Measurements from ENCODE around the gene MYO1D.
"Not testable (repeated sequence)": the region's sequence is repeated elsewhere in the genome, so short reads cannot be mapped to it uniquely, and the experiment has no call there.

The MYO1D gene

DNA sequence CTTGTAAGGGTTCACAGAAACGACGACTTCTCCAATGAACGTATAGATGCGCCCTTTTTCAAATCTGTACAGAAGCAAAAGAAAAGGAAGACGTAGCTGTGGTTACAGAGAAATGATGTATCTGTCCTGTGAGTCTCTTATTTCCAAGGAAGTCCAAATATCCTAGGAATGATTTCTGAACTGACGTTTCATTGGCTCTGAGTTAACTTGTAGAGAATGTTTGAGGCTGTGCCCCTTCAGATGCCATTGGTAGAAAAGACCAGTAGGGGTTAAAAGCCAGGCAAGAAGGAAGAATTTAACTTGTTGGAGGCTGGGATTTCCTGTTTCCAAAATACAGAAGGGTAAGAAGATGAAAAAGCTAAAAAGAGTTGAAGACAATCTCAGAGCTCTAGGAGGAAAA is 96.2 kb downstream of the MYO1D start:
- no peak for DNase-seq (ENCODE audit: low read depth in 1 of 2, low spot score in 1 of 2)

DNA sequence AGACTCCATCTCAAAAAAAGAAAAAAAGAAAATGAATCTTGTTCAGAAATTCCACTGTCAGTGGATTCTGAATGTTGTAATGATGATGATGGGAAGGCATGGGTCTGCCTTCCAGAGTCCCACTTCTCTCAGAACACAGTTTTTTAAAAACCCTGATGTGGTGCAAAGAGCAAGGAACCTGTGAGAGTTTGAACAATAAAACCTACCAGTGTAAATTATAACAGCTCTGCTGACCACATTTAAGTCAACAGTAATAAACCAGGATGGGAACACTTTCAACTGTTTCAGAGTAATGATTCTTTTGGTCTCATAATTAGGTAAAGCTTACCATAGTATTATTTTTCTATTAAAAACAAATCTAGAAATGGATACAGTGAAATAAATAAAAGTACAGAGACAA is 99.0 kb downstream of the MYO1D start:
- DNase-seq (ENCODE audit: low read depth in 1 of 2, low spot score in 1 of 2) = no peak

GRCh38 chr17:32777436-32777835 is 99.5 kb downstream of the MYO1D start:
- DNase-seq (ENCODE audit: low read depth in 1 of 2, low spot score in 1 of 2) = no peak

GRCh38 chr17:32774695-32775084 is 102.2 kb downstream of the MYO1D start:
- DNase-seq (ENCODE audit: low read depth in 1 of 2, low spot score in 1 of 2) = no peak

DNA sequence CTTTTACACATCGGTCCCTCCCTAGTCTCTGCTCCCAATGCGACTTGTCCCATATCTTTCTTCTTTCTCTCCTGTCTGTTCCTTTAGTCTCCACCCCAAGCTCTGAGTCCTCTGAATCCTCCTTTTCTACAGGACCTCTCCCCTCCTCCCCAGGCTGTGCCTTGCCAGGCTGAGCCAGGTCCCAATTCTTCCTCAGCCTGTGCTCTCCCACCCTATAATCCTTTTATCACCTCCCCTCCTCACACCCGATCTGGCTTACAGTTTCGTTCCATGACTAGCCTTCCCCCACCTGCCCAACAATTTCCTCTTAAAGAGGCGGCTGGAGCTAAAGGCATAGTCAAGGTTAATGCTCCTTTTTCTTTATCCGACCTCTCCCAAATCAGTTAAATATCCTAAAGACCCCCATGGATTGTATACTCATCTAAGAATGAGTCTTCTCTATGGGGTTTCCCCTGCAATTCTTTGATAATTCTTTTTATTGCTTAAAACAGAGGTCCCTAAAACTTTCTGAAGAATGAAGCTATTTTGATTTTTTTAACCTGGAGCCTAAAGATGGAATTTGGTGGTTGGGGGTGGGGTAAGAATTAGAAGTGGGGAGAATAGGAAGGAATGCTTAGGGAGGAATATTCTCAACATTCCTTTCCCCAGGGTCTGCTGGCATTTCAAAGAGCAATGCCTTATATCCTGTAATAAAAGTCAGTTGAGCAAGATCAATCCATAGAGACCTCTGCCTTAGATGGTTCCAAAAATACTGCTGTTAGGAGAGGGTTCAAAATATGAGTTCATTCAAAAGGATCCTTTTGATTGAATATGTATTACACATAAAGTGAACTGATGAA is 102.8 kb downstream of the MYO1D start:
- no peak for DNase-seq (ENCODE audit: low read depth in 1 of 2, low spot score in 1 of 2)

- DNase-seq (ENCODE audit: low read depth in 1 of 2, low spot score in 1 of 2) = no peak
These were observed 104.4 kb downstream of the MYO1D start for GRCh38 chr17:32772453-32773025.

- no peak for DNase-seq (ENCODE audit: low read depth in 1 of 2, low spot score in 1 of 2)
These were observed 105.5 kb downstream of the MYO1D start for GRCh38 chr17:32771396-32771795.

DNA sequence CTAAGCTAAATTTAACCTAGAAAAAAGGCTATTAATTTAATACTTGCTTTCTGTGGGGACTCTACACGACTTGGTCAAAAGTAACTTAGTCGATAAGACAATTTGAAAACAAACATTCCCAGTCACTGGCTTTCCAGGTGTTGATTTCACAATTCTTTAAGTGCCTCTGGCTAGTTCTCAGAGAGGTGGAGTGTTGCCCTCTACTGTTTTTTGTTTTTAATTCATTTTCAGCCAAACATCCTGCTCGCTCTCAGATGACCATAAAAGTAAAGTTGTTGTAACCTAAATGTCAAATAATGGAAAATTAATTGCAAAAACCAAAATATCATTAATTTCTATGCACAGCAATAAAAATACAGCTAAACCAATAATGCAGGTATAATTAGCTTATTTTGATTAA is 107.1 kb downstream of the MYO1D start:
- DNase-seq (ENCODE audit: low read depth in 1 of 2, low spot score in 1 of 2) = no peak

- DNase-seq (ENCODE audit: low read depth in 1 of 2, low spot score in 1 of 2) = no peak
These were observed 113.0 kb downstream of the MYO1D start for GRCh38 chr17:32763855-32764439.

GRCh38 chr17:32759476-32759875 is 117.4 kb downstream of the MYO1D start:
- no peak for DNase-seq (ENCODE audit: low read depth in 1 of 2, low spot score in 1 of 2)

- DNase-seq (ENCODE audit: low read depth in 1 of 2, low spot score in 1 of 2) = no peak
These were observed 119.0 kb downstream of the MYO1D start for GRCh38 chr17:32757963-32758362.

DNA sequence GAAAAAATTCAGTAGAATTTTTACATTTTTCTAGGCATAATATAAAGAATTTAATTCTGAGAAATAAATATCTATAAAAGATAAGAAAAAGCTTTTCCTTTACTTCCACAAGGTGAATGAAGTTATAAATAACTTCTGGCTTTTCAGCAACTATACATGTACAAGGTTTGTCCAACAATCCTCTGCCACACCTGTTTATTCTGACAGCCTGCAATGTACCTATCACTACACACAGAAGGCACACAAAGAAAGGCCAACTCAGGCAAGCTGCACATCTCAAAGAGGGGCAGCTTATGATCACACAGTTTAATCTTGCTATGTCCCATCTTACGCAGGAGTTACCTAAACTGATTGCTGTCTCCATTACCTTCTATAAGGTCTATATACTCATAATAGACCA is 120.2 kb downstream of the MYO1D start:
- no peak for DNase-seq (ENCODE audit: low read depth in 1 of 2, low spot score in 1 of 2)

DNA sequence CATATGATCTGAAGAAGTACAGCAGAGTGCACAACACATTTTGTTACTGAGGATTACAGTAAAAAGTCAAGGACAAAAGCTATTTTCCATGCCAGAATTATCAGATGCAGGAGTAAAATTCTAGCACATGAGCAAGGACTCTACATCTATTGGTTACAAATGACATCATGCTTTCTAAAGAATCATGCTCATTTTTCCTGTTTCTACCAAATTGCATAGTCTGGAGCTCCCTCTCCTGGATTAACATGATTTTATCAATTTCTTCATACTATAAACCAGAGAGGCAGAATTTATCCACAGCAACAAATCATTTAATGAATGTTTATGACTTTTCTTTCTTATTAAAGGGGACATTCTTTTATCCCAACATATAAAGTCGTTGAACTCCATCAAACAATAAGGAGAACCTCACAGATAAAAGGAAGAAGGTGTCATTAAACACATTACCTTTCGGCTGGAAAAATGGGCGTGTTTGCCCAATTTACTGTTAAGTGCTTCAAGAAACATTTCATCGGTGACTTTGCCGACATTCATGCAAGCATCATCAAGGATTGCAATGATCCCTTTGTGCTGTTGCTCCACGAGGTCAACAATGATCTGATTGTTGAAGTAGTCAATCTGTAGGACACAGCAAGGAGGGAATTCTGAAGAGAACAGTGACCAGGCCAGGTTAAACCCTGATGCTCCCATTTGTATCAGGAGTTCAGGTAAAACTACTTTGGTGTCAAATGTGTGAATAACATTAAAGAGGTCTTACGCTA is 121.7 kb downstream of the MYO1D start:
- DNase-seq (ENCODE audit: low read depth in 1 of 2, low spot score in 1 of 2) = peak in 1 of 2 donors; percentile 3

DNA sequence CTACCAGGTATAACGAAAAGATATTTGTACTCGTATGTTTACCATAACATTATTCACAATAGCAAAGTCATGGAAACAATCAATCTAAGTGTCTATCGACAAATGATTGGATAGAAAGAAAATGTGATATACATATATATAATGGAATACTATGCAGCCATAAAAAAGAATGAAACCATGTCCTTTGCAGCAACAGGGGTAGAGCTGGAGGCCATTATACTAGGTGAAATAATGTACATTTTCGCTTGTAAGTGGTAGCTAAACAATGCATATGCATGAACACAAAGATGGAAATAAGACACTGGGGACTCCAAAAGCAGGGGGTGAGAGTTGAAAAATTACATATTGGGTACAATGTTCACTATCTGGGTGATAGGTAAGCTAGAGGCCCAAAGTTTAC is 124.0 kb downstream of the MYO1D start:
- DNase-seq (ENCODE audit: low read depth in 1 of 2, low spot score in 1 of 2) = no peak

DNA sequence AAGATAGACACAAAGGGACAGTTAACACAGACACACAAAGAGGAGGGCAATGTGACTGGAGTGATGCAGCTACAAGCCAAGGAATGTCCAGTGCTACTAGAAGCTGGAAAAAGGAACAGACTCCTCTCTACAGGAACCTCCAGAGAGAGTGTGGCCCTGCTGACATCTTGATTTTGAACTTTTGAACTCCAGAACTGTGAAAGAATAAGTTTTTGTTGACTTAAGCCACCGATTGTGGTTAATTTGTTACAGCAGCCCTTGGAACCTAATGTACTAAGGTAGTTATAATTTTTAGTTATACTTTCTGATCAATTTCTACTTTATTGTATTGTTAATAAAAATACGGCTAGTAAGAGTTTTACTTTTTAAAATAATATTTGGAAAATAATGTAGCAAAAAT is 129.1 kb downstream of the MYO1D start:
- DNase-seq (ENCODE audit: low read depth in 1 of 2, low spot score in 1 of 2) = no peak

DNA sequence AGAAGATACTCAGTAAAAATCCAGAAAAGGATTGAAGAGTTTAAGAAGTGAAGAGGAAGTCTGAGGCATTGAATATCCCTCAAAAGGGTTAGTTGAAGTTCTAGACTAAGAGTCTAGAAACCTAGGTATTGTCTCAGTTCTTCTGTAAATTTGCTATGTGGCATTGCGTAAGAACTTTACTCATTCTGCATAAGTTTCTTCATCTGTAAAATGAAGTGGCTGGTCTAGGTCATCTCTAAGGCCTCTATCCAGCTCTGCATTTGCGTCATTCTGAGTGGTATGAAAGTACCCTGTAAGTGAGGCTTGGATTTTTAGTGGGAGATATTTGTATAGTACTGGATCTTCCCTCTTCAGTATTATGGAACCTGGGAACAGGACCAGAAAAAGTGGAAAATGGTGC is 130.2 kb downstream of the MYO1D start:
- DNase-seq (ENCODE audit: low read depth in 1 of 2, low spot score in 1 of 2) = no peak

GRCh38 chr17:32746280-32746679 is 130.6 kb downstream of the MYO1D start:
- DNase-seq (ENCODE audit: low read depth in 1 of 2, low spot score in 1 of 2) = no peak

DNA sequence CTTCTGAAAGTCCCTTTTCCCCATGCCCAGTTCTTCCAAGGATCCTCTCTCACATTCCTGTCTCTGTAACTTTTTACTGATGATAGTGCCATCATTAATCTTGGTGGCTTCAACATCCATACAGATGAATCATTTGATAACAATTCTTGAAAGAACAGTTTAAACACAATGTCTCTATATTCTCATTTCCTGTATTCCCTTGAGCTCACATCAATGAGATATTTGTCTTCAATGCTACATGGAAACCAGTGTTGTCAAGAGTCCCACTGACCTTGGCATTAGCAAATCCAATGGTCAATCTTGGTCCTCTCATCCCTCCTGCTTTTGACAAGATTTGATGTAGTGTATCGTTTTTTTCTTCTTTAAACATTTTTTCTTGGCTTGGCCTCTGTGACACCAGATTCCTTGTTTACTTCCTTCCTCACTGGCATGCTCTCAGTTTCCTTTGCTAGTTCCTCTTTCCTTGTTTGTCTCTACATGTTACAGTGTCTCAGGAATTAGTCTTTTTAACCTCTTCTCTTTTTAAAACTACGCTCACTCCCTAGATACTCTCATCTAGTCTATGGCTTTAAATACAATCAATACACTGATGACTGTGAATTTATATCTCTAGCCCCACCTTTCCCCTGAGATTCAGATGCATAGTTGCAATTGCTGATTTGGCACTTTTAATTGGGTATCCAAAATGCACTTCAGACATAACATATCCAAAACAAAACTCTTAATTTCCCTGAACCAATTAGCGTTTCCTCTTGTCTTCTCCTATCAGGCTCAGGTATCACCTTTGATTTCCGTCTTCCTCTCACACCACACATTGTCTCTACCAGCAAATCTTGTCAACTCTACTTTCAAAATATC is 134.0 kb downstream of the MYO1D start:
- DNase-seq (ENCODE audit: low read depth in 1 of 2, low spot score in 1 of 2) = no peak

- DNase-seq (ENCODE audit: low read depth in 1 of 2, low spot score in 1 of 2) = no peak
These were observed 135.5 kb downstream of the MYO1D start for GRCh38 chr17:32741381-32741780.

DNA sequence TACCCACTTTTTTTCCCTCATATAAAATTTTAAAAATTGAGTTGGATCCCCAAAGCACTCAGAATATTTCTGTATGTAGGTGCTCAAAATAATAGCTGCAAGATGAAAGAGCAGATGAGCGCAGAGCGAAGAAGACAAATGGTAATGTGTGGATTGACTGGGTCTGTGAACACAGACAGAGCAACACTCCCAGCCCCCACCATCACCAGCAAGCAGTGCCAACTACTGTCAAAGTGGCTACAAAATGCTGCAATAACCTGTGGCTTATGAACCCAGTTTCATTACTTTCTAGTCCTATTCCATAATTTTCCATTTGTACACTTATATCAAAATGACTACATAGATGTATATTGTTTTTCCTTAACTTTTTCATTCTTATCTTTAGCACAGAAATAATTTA is 137.2 kb downstream of the MYO1D start:
- no peak for DNase-seq (ENCODE audit: low read depth in 1 of 2, low spot score in 1 of 2)

GRCh38 chr17:32739151-32739550 is 137.8 kb downstream of the MYO1D start:
- not testable (repeated sequence) for DNase-seq (ENCODE audit: low read depth in 1 of 2, low spot score in 1 of 2)
